C4-2B (cell line): ENCODE data around the gene GNS.

Experiments
- H3K27ac ChIP-seq: fragments of 450-650 bp; 2 replicates; pipeline ENCODE4 v1.5.1; 2017
- CTCF ChIP-seq: fragments of 450-650 bp; conservative IDR thresholded peaks from 2 replicates; pipeline ENCODE4 v1.5.1; 2017; ENCODE audit warnings: mild to moderate bottlenecking
- ZFX ChIP-seq: fragments of 450-650 bp; IDR thresholded peaks from 2 replicates; pipeline ENCODE4 v1.6.1; 2017

Gene GNS

GRCh38 chr12:64800640-64801039 lies 41.4 kb upstream of the GNS start:
- TF ChIP-seq ZFX (no peak), CTCF (no peak)
- no peak overlapping the region for H3K27ac ChIP-seq

GRCh38 chr12:64798165-64798564 lies 39.0 kb upstream of the GNS start:
- no peak overlapping the region for H3K27ac ChIP-seq
- no peak for TF ChIP-seq ZFX

- H3K27ac ChIP-seq = no peak overlapping the region; the same call in 1 of the 2 replicates
- TF ChIP-seq ZFX = no peak
- no peak for TF ChIP-seq CTCF
Observed at GRCh38 chr12:64797156-64797555, 38.0 kb upstream of the GNS start.

- no peak overlapping the region for H3K27ac ChIP-seq
Observed at GRCh38 chr12:64796205-64796845, 37.1 kb upstream of the GNS start.

GRCh38 chr12:64794305-64794704 lies 35.1 kb upstream of the GNS start:
- no peak for TF ChIP-seq ZFX
- no peak for TF ChIP-seq CTCF
- 0 out of 2 replicates have a peak overlapping the region, but pooled peaks have one; percentile 29 for H3K27ac ChIP-seq

More at GRCh38 chr12:64796205-64796845, 37.1 kb upstream of the GNS start:
- TF ChIP-seq CTCF (peak; percentile 96), ZFX (no peak)

- TF ChIP-seq ZFX (no peak), CTCF (no peak)
- no peak overlapping the region for H3K27ac ChIP-seq
Observed at GRCh38 chr12:64793610-64794009, 34.4 kb upstream of the GNS start.

GRCh38 chr12:64792128-64792527 lies 32.9 kb upstream of the GNS start:
- H3K27ac ChIP-seq = no peak overlapping the region
- TF ChIP-seq ZFX (no peak), CTCF (no peak)

GRCh38 chr12:64791036-64791435 lies 31.8 kb upstream of the GNS start:
- no peak for TF ChIP-seq CTCF
- no peak for TF ChIP-seq ZFX
- H3K27ac ChIP-seq = no peak overlapping the region
